Nucleus accumbens (tissue), 56 donors: ENCODE results near the gene CDK2.
"Not testable (repeated sequence)": the region's sequence is repeated elsewhere in the genome, so short reads cannot be mapped to it uniquely, and the experiment has no call there.

ENCODE experiments used
- DNase-seq, 56 donors: peaks; one replicate each; lab custom pipeline; 2025; lab: John Stamatoyannopoulos, UW

Gene CDK2

DNA sequence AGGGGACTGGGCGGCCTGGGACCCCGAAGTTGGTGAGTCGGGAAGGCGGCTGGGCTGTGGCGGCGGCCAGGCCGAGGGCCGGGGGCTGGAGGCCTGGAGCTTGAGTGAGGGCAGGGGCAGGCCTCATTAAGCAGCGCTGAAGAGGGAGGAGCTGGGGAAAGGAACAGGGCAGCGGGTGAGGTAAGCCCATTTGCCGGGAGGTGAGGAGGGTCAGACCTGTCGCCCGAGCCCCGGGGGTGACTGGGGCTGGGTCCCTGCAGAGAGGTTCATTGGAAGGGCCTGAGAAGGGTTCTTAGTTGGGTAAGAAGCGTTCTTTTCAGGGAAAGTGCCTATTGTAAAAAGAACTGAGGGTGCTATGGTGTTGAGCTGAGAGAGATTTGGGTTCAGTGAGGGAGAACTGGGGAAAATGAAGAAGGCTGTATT, 7.7 kb downstream of the CDK2 start:
- peak in 6 of 56 donors; percentile 38 to 53 (median 42) for DNase-seq

DNA sequence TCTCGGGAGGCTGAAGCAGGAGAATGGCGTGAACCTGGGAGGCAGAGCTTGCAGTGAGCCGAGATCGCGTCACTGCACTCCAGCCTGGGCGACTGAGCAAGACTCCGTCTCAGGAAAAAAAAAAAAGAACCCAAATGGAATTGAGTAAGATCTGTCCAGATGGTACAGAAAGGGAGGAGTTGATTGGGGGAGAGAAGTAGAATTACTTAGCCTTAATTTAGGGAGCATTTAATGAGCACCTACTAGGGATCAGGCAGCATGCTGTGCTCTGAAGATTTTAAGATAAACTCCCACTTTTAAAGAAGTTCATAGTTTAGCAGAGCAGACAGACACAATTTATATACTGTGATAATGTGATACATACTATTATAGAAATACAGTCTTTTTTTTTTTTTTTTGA, 11.8 kb downstream of the CDK2 start:
- no peak for DNase-seq

GRCh38 chr12:55979069-55979468, 12.4 kb downstream of the CDK2 start:
- no peak for DNase-seq

DNA sequence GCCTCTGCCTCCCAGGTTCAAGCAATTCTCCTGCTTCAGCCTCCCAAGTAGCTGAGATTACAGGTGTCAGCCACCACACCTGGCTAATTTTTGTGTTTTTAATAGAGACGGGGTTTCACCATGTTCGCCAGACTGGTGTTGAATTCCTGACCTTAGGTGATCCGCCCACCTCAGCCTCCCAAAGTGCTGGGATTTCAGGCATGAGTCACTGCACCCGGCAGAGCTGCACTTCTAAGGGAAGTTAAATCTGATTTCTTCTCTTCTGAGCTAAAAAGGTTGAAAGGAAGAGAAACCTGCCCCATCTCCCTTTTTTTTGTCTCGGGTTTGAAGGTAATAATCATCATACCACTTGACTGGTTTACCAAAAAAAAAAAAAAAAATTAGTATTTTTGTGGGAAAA, 15.3 kb downstream of the CDK2 start:
- DNase-seq, result peak in 13 of 56 donors; percentile 0 to 43 (median 11)

DNA sequence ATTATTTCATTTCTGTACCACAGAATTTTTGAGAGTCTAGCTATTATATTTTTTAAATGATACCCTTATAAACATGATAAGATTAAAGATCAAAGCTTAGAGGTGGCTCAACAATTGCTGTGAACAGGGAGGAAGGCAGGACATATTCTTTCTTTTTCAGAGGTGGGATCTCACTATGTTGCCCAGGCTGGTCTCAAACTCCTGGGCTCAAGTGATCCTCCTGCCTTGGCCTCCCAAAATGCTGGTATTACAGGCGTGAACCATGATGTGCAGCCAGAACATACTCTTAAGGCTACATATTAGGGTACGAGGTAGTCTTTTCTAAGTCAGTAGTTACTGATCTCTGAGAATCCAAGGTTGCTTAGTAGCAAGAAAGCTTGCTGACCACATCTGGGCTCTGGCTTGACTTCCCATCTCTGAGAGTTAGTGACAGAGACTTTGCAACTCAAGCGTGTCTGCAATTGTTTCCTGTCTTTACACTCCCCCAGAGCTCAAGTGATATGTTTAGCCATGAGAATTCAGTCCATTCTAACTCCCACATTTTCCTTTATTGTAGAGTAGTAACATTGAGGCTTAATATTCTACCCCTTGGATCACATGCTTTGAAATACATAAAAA, 15.8 kb downstream of the CDK2 start:
- DNase-seq, result no peak

DNA sequence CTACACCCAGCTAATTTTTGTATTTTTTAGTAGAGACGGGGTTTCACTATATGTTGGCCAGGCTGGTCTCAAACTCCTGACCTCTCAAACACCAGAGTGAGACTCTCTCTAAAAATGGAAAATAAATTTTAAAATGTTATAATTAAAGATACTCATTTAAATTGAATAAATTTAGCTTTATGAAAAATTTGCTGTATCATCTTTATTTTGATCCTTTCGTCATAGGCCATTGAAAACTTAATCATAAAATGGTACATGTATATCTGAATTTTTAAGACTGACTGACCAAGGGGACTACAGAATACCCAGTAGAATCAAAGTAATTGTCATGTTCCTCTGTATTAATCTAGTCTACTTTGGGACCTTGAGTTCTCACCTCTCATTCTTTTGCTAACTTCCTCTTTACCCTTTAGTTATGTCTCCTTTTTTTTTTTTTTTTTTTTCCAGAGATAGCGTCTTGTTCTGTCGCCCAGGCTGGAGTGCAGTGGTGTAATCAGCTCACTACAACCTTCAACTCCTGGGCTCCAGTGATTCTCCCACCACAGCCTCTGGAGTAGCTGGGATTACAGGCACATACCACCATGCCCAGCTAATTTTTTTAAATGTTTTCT, 16.7 kb downstream of the CDK2 start:
- no peak for DNase-seq

DNA sequence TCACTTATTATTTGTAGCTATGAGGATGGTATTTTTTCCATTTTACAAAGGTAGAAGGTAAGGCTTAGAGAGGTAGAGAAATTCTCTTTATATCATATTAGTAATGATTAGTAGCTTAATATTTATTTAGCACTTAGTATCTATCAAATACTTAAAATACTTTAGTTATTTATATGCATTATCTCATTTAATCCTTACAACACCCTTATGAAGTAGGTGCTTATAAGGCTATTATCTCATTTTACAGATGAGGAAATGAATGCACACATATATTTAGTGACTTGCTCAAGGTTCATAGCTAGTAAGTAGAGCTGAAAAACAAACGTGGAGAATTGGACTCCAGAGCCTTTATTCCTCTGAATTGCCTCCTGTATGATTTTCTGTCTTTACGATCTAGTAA, 18.2 kb downstream of the CDK2 start:
- no peak for DNase-seq

GRCh38 chr12:55985341-55985740, 18.7 kb downstream of the CDK2 start:
- no peak for DNase-seq

DNA sequence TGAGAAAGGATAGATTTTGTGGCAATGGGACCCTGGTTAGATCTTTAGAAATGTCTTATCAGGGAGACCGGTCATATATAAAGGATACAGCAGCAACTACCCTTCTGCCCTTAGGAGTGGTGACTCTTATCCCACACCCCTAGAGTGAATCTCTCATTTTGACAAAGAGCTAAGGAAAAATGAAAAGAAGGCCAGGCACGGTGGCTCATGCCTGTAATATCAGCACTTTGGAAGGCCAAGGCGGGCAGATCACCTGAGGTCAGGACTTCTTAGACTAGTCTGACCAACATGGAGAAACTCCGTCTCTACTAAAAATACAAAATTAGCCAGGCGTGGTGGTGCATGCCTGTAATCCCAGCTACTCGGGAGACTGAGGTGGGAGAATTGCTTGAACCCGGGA, 19.3 kb downstream of the CDK2 start:
- DNase-seq, result not testable (repeated sequence)

DNA sequence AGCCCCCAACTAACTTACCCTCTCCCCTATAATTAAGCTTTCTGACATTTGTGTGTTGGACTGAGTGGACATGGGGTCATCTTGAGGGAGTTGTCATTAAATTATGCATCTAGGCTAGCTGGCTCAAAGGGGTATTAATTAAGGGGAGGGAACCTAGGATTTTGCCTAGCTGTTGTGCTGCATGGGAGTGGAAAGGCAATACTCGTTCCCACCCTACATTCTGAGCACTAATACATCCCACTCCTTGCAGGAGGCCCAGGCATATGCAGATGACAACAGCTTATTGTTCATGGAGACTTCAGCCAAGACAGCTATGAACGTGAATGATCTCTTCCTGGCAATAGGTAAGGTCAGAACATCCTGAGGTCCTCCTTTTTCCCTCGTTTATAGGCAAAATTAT, 24.5 kb downstream of the CDK2 start:
- DNase-seq, result no peak

DNA sequence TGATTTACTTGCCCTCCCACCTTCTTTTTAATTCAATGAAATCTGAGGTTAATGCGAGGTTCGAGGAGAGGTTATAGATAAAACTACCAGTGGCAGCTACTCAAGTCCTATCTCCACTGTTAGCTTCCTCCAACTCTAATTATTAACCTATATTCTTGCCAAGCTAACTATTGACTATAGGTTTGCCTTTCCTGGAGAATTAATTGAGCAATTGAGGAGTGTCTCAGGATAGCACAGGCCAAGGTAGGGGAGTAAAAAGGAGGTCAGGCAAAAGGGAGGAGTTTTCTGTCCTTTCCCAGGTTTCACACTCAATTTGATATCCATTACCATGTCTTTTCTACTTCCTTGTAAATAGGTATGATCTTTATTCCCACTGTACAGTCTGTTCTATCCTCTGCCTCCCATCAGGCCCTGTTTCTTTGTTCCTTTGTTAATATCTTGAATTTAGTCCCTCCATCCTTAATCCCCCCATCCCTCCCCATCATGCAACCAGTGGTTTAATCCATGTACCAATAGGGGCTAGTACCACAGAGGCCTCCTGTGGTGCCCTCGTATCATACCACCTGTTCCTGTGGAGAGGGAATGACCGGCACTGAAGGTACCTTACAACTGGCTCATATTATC, 26.7 kb downstream of the CDK2 start:
- no peak for DNase-seq

DNA sequence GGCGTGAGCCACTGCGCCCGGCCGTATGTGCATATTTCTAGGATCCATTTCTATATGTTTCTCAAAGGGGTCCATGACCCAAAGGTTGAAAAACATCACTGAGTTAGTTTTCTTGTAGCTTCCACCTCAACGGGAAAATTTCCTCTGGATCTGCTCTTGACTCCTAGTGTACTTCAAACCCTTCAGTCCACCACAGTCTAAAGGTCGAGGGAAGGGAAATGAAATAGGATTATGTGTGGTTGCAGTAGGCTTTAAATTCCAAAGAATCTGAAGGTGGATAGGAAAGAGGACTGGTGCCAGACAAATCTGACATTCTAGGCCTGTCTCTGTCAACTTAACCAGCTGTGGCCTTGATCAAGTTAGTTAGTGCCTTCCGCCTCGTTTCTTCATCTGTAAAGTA, 28.7 kb downstream of the CDK2 start:
- DNase-seq, result no peak

DNA sequence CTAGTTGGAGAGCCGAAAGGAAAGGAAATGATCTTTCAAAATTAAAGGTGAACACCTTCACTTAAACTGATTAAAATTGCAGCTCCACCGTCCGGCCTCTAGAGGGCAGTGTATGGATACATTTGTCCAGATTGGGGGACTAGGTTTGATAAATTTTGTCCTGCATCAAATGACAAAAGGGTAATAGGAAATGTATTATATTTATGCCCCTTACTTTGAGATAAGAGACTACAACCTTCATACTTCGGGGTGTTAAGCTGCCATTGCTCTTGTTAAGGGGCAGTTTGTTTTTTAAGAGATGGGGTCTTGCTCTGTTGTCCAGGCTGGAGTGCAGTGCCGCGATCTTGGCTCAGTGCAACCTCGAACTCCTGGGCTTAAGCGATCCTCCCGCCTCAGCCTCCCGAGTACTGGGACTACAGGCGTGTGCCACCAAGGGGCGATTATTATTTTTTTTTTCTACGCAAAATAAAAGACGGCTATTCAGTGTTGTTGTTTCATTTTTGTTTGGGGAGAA, 29.6 kb downstream of the CDK2 start:
- peak in 39 of 56 donors; percentile 2 to 75 (median 27) for DNase-seq

- DNase-seq, result peak; percentile 68 to 98 (median 94)
Measured at GRCh38 chr12:55996715-55997534, 30.3 kb downstream of the CDK2 start, which contains the start of gene SUOX. TSS of gene SUOX (plus strand) at chr12:55997276. CDS start at chr12:56002222, 4,946 bp downstream.

GRCh38 chr12:55997535-55997859, 30.9 kb downstream of the CDK2 start:
- DNase-seq, result peak in 5 of 56 donors; percentile 32 to 50 (median 39)

DNA sequence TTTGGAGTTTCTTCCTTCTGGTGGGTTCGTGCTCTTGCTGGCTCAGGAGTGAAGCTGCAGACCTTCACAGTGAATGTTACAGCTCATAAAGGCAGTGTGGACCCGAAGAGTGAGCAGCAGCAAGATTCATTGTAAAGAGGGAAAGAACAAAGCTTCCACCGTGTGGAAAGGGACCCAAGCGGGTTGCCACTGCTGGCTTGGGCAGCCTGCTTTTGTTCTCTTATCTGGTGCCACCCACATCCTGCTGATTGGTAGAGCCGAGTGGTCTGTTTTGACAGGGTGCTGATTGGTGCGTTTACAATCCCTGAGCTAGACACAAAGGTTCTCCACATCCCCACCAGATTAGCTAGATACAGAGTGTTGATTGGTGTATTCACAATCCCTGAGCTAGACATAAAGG, 32.9 kb downstream of the CDK2 start:
- not testable (repeated sequence) for DNase-seq

DNA sequence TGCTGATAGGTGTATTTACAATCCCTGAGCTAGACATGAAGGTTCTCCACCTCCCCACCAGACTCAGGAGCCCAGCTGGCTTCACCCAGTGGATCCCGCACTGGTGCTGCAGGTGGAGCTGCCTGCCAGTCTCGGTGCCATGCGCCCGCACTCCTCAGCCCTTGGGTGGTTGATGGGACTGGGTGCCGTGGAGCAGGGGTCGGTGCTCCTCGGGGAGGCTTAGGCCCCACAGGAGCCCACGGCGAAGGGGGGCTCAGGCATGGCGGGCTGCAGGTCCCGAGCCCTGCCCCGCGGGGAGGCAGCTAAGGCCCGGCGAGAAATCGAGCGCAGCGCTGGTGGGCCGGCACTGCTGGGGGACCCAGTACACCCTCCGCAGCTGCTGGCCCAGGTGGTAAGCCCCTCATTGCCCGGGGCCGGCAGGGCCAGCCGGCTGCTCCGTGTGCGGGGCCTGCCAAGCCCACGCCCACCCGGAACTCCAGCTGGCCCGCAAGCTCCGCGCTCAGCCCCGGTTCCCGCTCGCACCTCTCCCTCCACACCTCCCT, 33.4 kb downstream of the CDK2 start:
- DNase-seq, result not testable (repeated sequence)

- no peak for DNase-seq
Measured at GRCh38 chr12:56001487-56002100, 35.0 kb downstream of the CDK2 start.

DNA sequence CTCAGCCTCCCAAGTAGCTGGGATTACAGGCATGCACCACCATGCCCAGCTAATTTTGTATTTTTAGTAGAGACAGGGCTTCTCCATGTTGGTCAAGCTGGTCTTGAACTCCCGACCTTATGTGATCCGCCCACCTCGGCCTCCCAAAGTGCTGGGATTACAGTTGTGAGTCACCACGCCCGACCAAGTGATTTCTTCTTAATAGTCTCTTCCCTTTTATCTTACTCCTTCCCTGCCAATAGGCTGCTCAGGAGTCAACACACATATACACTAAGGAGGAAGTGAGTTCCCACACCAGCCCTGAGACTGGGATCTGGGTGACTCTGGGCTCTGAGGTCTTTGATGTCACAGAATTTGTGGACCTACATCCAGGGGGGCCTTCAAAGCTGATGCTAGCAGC, 36.7 kb downstream of the CDK2 start:
- not testable (repeated sequence) for DNase-seq

DNA sequence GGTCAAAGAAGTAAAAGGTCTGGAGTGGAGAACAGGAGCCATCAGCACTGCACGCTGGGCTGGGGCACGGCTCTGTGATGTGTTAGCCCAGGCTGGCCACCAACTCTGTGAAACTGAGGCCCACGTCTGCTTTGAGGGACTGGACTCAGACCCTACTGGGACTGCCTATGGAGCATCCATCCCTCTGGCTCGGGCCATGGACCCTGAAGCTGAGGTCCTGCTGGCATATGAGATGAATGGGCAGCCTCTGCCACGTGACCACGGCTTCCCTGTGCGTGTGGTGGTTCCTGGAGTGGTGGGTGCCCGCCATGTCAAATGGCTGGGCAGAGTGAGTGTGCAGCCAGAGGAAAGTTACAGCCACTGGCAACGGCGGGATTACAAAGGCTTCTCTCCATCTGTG, 37.6 kb downstream of the CDK2 start:
- no peak for DNase-seq
